SH-SY5Y (cell line): Measurements from ENCODE around the gene DCK.

Experiments
- GATA2 ChIP-seq: IDR thresholded peaks from 2 replicates; pipeline ENCODE4 v1.6.1; 2011; ENCODE audit warnings: mild to moderate bottlenecking, low read depth, low read length
- GATA3 ChIP-seq: IDR thresholded peaks from 2 replicates; pipeline ENCODE4 v1.6.1; 2011; ENCODE audit warnings: low read depth, mild to moderate bottlenecking, low read length, moderate library complexity

Gene DCK

GRCh38 chr4:71045256-71045655, 51.8 kb downstream of the DCK start:
- TF ChIP-seq GATA2 (no peak), GATA3 (no peak)

DNA sequence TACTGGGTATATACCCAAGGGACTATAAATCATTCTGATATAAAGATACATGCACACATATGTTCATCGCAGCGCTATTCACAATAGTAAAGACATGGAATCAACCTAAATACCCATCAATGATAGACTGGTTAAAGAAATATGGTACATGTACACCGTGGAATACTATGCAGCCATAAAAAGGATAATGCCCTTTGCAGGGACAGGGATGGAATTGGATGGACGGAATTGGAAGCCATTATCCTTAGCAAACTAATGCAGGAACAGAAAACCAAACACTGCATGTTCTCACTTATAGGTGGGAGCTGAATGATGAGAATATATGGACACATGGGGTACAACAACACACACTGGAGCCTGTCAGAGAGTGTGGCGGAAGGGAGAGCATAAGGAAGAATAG, 55.9 kb downstream of the DCK start:
- TF ChIP-seq GATA3 (no peak), GATA2 (no peak)

- TF ChIP-seq GATA2: no peak
These were observed 57.4 kb downstream of the DCK start for GRCh38 chr4:71050809-71051208.

- TF ChIP-seq GATA3: no peak
- no peak for TF ChIP-seq GATA2
These were observed 58.6 kb downstream of the DCK start for GRCh38 chr4:71052034-71052433.

DNA sequence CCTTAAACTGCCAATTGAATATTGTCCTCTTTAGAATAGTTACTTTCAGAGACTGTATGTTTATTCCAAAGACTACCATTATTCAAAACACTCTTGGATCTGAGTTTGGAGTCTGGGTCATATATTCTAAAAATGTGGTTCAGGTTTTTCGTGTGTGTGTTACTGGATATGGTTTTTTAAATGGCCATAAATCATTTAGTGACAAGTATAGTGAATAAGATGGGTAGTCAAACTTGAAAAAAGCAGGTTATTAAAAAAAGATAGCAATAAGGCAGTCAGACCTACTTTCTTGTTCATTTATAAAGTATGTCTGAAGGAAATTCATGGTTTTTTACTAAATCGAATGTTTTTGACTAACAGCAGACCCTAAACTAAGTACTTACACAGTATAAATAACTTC, 59.3 kb downstream of the DCK start:
- TF ChIP-seq GATA2: no peak
- no peak for TF ChIP-seq GATA3

DNA sequence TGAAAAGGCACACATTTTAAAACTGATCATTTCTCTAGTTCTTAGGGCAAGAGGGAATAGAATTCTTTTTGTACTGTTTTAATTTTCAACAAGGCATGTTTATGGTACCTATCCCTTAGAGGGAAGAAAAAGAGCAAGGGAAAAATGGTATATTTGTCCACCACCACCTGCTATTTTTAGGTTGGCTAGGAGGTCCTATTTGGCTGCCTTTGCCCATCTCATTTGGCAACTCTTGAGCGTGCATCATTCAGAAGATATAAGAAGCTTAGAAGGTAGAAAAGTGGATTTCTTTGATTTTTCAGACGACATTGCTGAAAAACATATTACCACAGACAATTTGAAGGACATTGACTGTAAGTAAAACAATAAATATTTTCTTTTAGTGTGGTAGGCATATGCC, 69.0 kb downstream of the DCK start:
- no peak for TF ChIP-seq GATA2
- no peak for TF ChIP-seq GATA3

DNA sequence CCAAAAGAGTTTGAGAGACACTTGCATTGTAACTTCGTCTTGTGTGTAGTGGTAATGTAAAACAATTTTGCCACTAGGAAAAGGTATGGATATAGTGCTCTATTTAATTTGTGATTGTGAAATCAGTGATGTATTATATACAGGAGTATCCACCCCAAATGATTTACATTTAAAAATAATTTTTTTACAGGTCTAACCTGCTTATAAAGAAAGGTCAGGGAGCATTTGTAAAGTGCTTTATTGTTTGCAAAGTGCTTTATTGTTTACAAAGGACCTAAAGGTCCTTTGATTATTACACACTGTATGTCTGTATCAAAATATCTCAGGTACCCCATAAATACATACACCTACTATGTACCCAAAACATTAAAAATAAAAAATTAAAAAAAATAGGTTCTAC, 70.3 kb downstream of the DCK start:
- no peak for TF ChIP-seq GATA3
- TF ChIP-seq GATA2: no peak

DNA sequence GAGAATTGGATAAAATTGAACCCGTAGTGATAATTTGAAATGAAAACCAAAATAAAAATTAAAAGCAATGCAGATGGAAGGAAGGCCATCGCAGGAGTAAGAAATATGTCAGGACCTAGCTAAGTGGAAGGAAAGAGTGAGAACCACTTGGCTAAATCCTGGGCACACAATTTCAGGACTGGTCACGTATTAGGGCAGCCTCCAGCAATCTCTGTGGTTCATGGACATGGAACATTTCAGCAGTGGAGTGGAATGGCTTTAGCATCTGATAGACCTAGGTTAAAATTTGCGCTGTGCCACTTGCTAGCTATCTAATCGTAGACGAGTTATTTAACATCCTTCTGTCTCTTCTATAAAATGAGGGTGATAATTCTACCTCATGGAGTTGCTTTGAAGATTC, 71.1 kb downstream of the DCK start:
- no peak for TF ChIP-seq GATA2
- no peak for TF ChIP-seq GATA3

- TF ChIP-seq GATA2: no peak
- TF ChIP-seq GATA3: no peak
These were observed 72.6 kb downstream of the DCK start for GRCh38 chr4:71065991-71066510.

DNA sequence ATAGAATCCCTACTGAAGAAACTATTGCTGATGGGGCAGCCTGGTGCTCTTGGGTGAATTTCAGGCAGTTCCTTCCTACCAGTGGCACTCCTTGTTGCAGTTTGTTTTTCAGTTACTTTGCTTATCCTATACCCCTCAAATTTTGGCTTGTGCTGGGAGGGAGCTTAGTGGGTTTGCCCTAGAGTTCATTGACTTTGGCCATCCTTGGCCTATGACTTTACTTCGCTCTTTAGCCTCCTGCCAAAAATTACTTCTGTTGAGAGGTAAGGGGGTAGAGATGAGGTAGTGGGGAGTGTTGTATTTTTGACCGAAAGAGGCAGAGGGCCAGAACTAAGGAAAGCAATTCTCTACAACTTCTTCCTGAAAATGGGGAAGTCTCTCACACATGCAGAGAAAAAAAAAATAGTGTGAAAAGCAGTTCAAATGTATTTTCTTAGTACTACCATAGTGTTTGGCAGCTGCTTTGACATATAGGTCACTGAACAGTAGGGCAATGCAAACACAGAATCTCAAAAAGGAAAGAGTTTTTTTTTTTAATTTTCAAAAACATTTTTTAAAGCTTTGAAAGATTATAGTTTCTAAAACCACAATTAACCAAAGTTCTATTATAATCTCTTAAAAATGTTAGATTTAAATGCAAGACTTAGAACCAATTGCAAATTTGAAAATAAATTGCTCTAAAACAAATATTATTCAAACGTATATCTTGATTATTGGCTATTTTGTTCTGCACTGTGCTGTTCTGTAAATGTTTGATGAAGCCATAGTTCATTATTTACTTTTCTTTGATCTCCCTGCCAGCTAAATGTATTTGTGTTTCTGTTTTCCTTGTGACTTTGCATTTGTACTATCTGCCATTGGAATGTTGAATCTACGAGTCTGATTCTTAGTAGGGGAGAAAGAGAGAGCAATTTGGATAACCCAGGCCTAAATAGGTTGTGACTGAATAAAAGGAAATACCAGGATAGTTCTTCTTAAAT, 73.6 kb downstream of the DCK start:
- TF ChIP-seq GATA3 (no peak), GATA2 (no peak)

GRCh38 chr4:71069063-71069462, 75.6 kb downstream of the DCK start:
- TF ChIP-seq GATA3 (no peak), GATA2 (no peak)

- TF ChIP-seq GATA2 (no peak), GATA3 (no peak)
These were observed 76.6 kb downstream of the DCK start for GRCh38 chr4:71070015-71070414.

- TF ChIP-seq GATA3 (no peak), GATA2 (no peak)
These were observed 81.2 kb downstream of the DCK start for GRCh38 chr4:71074452-71075299.
